Stomach (tissue), 9 donors: Measurements from ENCODE around the gene SLC8A2. TPM values are rescaled to one million over a fixed set of nuclear protein-coding genes. Genes with fewer than 3 reads are reported as not detected.
"Not testable (repeated sequence)": the region's sequence is repeated elsewhere in the genome, so short reads cannot be mapped to it uniquely, and the experiment has no call there.

ENCODE experiments used
- DNase-seq, 2 donors: peaks; one replicate each; pipeline versions ENCODE4 v3.0.0 to v3.0.0-alpha.2; 2013 to 2019
- H3K27ac ChIP-seq, 5 donors: fragments of 200-600 bp in 4 of 5; sonication (generic) in 4 of 5; one replicate each; pipeline ENCODE4 v1.5.1; 2013 to 2019; ENCODE audit warnings: mild to moderate bottlenecking in 1 of 5, moderate library complexity in 1 of 5
- H3K27me3 ChIP-seq, 3 donors: fragments of 200-600 bp; sonication (generic); one replicate each; pipeline ENCODE4 v1.5.1; 2017 to 2019; ENCODE audit warnings: mixed run types in 1 of 3
- H3K36me3 ChIP-seq, 4 donors: fragments of 200-600 bp; sonication (generic); 1 replicate in 3 of 4; 2 replicates in 1 of 4; pipeline ENCODE4 v1.5.1; 2016 to 2019
- H3K4me1 ChIP-seq, 4 donors: fragments of 200-600 bp; sonication (generic); one replicate each; pipeline ENCODE4 v1.5.1; 2016 to 2019
- H3K4me3 ChIP-seq, 4 donors: fragments of 200-600 bp; sonication (generic) in 3 of 4; one replicate each; pipeline ENCODE4 v1.5.1; 2016 to 2019; ENCODE audit warnings: mild to moderate bottlenecking in 1 of 4
- H3K9me3 ChIP-seq, 4 donors: fragments of 200-600 bp; sonication (generic); one replicate each; pipeline ENCODE4 v1.5.1; 2016 to 2019
- EP300 ChIP-seq: sonication (generic); formaldehyde crosslinking; IDR thresholded peaks from one replicate; pipeline ENCODE4 v1.6.1; 2017; ENCODE audit warnings: antibody characterized with exemption
- POLR2A ChIP-seq, 4 donors: fragments of 450-650 bp; IDR thresholded peaks; one replicate each; pipeline ENCODE4 v1.6.1; 2016; ENCODE audit warnings: antibody characterized with exemption in 4 of 4, control low read depth in 2 of 4, mild to moderate bottlenecking in 1 of 4, moderate library complexity in 1 of 4
- POLR2AphosphoS5 ChIP-seq, 3 donors: sonication (generic); formaldehyde crosslinking; IDR thresholded peaks; one replicate each; pipeline ENCODE4 v1.6.1; 2016; ENCODE audit warnings: antibody characterized with exemption in 3 of 3
- WGBS, 5 donors: extraction: QIAGEN DNeasy Blood & Tissue Kit in 3 of 5; methylation state at CpG; one replicate each; pipeline versions ENCODE4 v1.1.5 to v1.1.7; 2013 to 2018; 5-methylcytosine and 5-hydroxymethylcytosine counted together
- intact Hi-C: fragments of 100-400 bp; cut with DNase I; formaldehyde crosslinking; loops from one replicate; pipeline ENCODE4 v1.15.1; 2023; ENCODE audit warnings: low total_unique reads
- polyA plus RNA-seq, 3 donors: library from polyadenylated mRNA; stranded (reverse); fragments of 200-250 nt; gene quantifications; one replicate each; pipeline ENCODE4 v1.2.3, GENCODE V29; 2013
- total RNA-seq, 5 donors: library from RNA; depleted of rRNA; stranded (reverse); fragments of >200 nt; gene quantifications; one replicate each; pipeline versions ENCODE4 v1.1.0 to v1.2.3, GENCODE V29; 2014 to 2016
- TF ChIP-seq, protein P1 (sequence below), 7 experiments: fragments of 450-650 bp in 4 of 7; fragments of 200-600 bp in 3 of 7; sonication (generic) in 3 of 7; IDR thresholded peaks; one replicate each; pipeline ENCODE4 v1.5.1; 2016 to 2019; ENCODE audit warnings: antibody characterized with exemption in 7 of 7, control low read depth in 2 of 7, mild to moderate bottlenecking in 1 of 7
- donor health status: healthy with polysubstance abuse.
- donor health status: Bipolar disorder and iron deficiency.
- donor health status: healthy.

The SLC8A2 gene
- total and polyA plus RNA-seq, 8 donors: 0.12 to 17.9 (median 2.0) TPM

DNA sequence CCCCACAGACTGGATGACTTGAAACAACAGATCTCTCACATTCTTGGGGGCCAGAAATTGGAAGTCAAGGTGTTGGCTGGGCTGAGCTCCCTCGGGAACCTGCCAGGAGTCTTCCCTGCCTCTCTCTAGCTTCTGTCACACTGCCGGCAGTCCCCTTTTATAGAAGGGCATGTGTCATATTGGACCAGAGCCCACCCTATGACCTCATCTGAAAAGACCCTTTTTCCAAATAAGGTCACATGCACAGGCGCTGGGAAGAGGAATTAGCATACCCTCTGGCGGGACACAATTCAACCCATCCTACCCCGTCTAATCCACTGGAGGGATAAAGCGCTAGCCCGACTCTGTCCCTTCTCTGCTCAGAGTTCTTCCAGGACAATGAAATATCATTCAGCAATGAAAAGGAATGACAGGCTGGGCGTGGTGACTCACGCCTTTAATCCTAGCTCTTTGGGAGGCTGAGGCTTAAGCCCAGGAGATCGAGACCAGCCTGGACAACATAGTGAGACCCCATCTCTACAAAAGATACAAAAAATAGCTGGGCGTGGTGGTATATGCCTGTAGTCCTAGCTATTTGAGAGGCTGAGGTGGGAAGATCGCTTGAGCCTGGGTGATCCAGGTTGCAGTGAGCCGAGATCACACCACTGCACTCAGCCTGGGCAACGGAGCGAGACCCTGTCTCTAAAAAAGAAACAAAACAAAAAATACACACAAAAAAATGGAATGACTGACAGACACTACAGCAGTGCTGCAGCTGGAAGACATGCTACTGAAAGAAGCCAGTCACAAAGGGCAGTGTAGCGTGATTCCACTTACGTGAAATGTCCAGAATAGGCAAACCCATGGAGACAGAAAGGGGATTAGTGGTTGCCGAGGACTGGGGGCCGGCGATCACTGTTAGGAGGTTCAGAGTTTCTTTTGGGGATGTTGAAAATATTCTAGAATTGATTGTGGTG is 80.9 kb downstream of the SLC8A2 start:
- TF ChIP-seq, protein P1, sequence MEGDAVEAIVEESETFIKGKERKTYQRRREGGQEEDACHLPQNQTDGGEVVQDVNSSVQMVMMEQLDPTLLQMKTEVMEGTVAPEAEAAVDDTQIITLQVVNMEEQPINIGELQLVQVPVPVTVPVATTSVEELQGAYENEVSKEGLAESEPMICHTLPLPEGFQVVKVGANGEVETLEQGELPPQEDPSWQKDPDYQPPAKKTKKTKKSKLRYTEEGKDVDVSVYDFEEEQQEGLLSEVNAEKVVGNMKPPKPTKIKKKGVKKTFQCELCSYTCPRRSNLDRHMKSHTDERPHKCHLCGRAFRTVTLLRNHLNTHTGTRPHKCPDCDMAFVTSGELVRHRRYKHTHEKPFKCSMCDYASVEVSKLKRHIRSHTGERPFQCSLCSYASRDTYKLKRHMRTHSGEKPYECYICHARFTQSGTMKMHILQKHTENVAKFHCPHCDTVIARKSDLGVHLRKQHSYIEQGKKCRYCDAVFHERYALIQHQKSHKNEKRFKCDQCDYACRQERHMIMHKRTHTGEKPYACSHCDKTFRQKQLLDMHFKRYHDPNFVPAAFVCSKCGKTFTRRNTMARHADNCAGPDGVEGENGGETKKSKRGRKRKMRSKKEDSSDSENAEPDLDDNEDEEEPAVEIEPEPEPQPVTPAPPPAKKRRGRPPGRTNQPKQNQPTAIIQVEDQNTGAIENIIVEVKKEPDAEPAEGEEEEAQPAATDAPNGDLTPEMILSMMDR (IDR thresholded peaks at IDR 0.05): no peak
- TF ChIP-seq POLR2AphosphoS5 (IDR thresholded peaks at IDR 0.05) (no peak), POLR2A (IDR thresholded peaks at IDR 0.05) (no peak), EP300 (no peak)
- peaks cover 0 to 8% (median 0%) of the 10 kb centered on the region in 4 donors for H3K4me1 ChIP-seq
- no peak for DNase-seq
- no peaks in the 10 kb centered on the region for H3K36me3 ChIP-seq
- intact Hi-C loops: no loop called here
- H3K4me3 ChIP-seq: no peak overlapping the region
- H3K9me3 ChIP-seq: no peaks in the 10 kb centered on the region
- 72 to 79% (median 74%) methylated on average over 20 of the region's 20 CpGs for WGBS, 5 donors
- peaks cover 0 to 12% (median 0%) of the 10 kb centered on the region in 3 donors for H3K27me3 ChIP-seq
- no peak overlapping the region for H3K27ac ChIP-seq

DNA sequence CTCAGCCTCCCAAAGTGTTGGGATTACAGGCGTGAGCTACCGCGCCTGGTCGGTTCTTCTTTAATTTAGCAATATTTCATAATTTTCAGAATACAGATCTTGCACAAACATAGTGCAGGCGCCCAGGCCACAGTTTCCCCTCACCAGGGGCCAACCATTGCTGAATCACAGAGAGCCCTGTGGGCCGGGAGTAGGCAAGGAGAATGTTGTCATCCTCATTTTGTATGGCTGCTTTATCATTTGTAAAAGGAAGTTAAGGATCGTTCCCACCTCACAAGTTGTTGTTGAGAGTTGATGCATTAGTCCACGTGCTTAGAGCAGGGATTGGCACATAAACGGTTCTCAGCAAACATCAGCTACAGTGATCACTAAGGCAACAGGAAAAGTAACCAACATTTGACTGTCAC is 82.5 kb downstream of the SLC8A2 start:
- DNase-seq: no peak
- peaks cover 0 to 8% (median 0%) of the 10 kb centered on the region in 4 donors for H3K4me1 ChIP-seq
- H3K36me3 ChIP-seq: no peaks in the 10 kb centered on the region
- 54 to 69% (median 59%) methylated on average over 9 of the region's 9 CpGs for WGBS, 5 donors
- intact Hi-C loops: loop anchor here (10.0 kb wide), 1 partner anchor 84 kb away; the partner anchor contains the start of gene C5AR1
- TF ChIP-seq POLR2AphosphoS5 (IDR thresholded peaks at IDR 0.05) (no peak), POLR2A (IDR thresholded peaks at IDR 0.05) (no peak), EP300 (no peak)
- TF ChIP-seq, protein P1 (IDR thresholded peaks at IDR 0.05): no peak
- H3K27me3 ChIP-seq: peaks cover 0 to 12% (median 0%) of the 10 kb centered on the region in 3 donors
- H3K4me3 ChIP-seq: no peak overlapping the region
- peak overlapping the region in 3 of 5 donors; percentile 36 to 70 (median 64) for H3K27ac ChIP-seq
- no peaks in the 10 kb centered on the region for H3K9me3 ChIP-seq

GRCh38 chr19:47388721-47389120 is 83.0 kb downstream of the SLC8A2 start:
- WGBS, 5 donors: 66 to 87% (median 81%) methylated on average over 5 of the region's 5 CpGs
- peaks cover 0 to 12% (median 0%) of the 10 kb centered on the region in 3 donors for H3K27me3 ChIP-seq
- not testable (repeated sequence) for H3K4me3 ChIP-seq, H3K9me3 ChIP-seq, H3K36me3 ChIP-seq, H3K4me1 ChIP-seq, DNase-seq
- H3K27ac ChIP-seq: peak overlapping the region in 3 of 5 donors; percentile 36 to 70 (median 63)
- intact Hi-C loops: loop anchor here (10.0 kb wide), 1 partner anchor 84 kb away; the partner anchor contains the start of gene C5AR1

DNA sequence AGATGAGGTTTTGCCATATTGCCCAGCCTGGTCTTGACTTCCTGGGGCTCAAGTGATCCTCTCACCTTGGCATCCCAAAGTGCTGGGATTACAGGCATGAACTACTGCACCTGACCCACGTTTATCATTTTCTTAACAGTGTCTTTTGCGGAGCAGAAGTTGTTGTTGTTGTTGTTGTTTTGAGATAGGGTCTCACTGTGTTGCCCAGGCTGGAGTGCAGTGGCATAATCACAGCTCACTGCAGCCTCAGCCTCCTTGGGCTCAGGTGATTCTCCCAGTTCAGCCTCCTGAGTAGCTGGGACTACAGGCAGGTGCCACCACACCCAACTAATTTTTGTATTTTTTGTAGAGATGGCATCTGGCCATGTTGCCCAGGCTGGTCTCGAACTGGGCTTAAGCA is 84.1 kb downstream of the SLC8A2 start:
- not testable (repeated sequence) for H3K4me1 ChIP-seq, H3K9me3 ChIP-seq, H3K4me3 ChIP-seq, H3K36me3 ChIP-seq, H3K27ac ChIP-seq, DNase-seq
- intact Hi-C loops: loop anchor here (10.0 kb wide), 1 partner anchor 83 kb away; the partner anchor contains the start of gene C5AR1
- peaks cover 0 to 10% (median 0%) of the 10 kb centered on the region in 3 donors for H3K27me3 ChIP-seq
- 66 to 86% (median 80%) methylated on average over 3 of the region's 3 CpGs for WGBS, 5 donors

DNA sequence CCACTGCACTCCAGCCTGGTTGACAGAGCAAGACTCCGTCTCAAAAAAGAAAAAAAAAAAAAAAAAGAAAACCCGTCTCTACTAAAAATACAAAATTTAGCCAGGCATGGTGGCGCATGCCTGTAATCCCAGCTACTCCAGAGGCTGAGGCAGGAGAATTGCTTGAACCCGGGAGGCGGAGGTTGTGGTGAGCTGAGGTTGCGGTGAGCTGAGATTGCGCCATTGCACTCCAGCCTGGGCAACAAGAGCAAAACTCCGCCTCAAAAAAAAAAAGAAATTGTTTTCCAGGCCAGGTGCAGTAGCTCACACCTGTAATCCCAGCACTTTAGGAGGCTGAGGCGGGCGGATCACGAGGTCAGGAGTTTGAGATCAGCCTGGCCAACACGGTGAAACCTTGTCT is 85.1 kb downstream of the SLC8A2 start:
- Histone ChIP-seq H3K36me3 (peaks cover 9 to 11% (median 10%) of the 10 kb centered on the region in 4 donors), H3K4me1 (peaks cover 0 to 14% (median 0%) of the 10 kb centered on the region in 4 donors)
- DNase-seq, H3K4me3 ChIP-seq, H3K9me3 ChIP-seq, H3K27ac ChIP-seq, H3K27me3 ChIP-seq: not testable (repeated sequence)
- intact Hi-C loops: loop anchor here (10.0 kb wide), 1 partner anchor 82 kb away; the partner anchor contains the start of gene C5AR1
- WGBS, 5 donors: 76 to 87% (median 85%) methylated on average over 12 of the region's 12 CpGs

DNA sequence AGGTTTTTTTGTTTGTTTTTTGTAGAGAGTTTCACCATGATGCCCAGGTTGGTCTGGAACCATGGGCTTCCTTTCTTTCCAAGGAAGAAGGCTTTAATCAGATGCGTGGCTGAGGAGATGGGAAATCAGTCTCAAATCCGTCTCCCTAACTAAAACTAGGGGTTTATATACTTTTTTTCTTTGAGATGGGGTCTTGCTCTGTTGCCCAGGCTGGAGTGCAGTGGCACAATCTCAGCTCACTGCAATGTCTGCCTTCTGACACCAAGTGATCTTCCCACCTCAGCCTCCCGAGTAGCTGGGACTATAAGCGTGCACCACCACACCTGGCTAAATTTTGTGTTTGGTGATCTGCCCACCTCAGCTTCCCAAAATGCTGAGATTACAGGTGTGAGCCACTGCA is 87.2 kb downstream of the SLC8A2 start:
- intact Hi-C loops: loop anchor here (10.0 kb wide), 1 partner anchor 80 kb away; the partner anchor contains the start of gene C5AR1
- WGBS, 5 donors: 72 to 88% (median 86%) methylated on average over 4 of the region's 4 CpGs
- not testable (repeated sequence) for DNase-seq, H3K9me3 ChIP-seq, H3K27me3 ChIP-seq, H3K4me3 ChIP-seq, H3K27ac ChIP-seq
- Histone ChIP-seq H3K4me1 (peaks cover 0 to 14% (median 0%) of the 10 kb centered on the region in 4 donors), H3K36me3 (peaks cover 29 to 32% (median 31%) of the 10 kb centered on the region in 4 donors)

GRCh38 chr19:47383890-47384289 is 87.8 kb downstream of the SLC8A2 start:
- H3K4me3 ChIP-seq, H3K9me3 ChIP-seq, H3K27me3 ChIP-seq, DNase-seq, H3K27ac ChIP-seq: not testable (repeated sequence)
- Histone ChIP-seq H3K4me1 (peaks cover 0 to 14% (median 0%) of the 10 kb centered on the region in 4 donors), H3K36me3 (peaks cover 29 to 38% (median 37%) of the 10 kb centered on the region in 4 donors)
- intact Hi-C loops: loop anchor here (10.0 kb wide), 1 partner anchor 79 kb away; the partner anchor contains the start of gene C5AR1
- WGBS, 5 donors: 87 to 92% (median 90%) methylated on average over 5 of the region's 5 CpGs
